Fibroblast of lung (primary cell): ENCODE measurements around the gene PDE3A.

Experiments used
- EZH2 ChIP-seq: IDR thresholded peaks from 2 replicates; pipeline ENCODE4 v1.5.1; 2012; ENCODE audit warnings: low read length, control low read depth, mild to moderate bottlenecking; ENCODE audit errors: missing control alignments
- TF ChIP-seq, protein P1 (sequence below), 2 donors: IDR thresholded peaks in 1 of 2; conservative IDR thresholded peaks in 1 of 2; 1 replicate in 1 of 2; 2 replicates in 1 of 2; pipeline ENCODE4 v1.5.1; 2011 to 2012; ENCODE audit warnings: low read length in 2 of 2, control low read depth in 1 of 2, inconsistent platforms in 1 of 2, low read depth in 1 of 2, mild to moderate bottlenecking in 1 of 2

DNA sequence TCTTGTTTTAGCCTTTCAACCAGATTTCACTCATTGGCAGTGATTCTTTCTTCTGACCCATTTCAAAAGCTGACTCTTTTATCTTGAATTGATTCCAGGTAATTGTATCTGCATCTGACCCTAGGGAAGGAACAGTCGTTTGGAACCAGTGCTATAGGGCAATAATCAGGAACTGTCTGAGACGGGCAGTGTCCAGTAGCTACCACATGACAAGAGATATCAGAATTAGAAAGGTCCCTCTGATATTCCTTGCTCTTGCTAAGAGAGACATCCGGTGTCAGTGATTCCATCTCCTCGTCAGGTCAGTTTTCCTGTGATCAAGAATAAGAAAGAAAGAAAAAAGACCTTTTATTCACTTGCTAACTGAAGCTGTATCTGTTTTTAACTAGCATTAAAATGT is 47.8 kb upstream of the PDE3A start:
- TF ChIP-seq, protein P1, sequence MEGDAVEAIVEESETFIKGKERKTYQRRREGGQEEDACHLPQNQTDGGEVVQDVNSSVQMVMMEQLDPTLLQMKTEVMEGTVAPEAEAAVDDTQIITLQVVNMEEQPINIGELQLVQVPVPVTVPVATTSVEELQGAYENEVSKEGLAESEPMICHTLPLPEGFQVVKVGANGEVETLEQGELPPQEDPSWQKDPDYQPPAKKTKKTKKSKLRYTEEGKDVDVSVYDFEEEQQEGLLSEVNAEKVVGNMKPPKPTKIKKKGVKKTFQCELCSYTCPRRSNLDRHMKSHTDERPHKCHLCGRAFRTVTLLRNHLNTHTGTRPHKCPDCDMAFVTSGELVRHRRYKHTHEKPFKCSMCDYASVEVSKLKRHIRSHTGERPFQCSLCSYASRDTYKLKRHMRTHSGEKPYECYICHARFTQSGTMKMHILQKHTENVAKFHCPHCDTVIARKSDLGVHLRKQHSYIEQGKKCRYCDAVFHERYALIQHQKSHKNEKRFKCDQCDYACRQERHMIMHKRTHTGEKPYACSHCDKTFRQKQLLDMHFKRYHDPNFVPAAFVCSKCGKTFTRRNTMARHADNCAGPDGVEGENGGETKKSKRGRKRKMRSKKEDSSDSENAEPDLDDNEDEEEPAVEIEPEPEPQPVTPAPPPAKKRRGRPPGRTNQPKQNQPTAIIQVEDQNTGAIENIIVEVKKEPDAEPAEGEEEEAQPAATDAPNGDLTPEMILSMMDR (conservative IDR thresholded peaks at IDR 0.05 in 1 of 2, IDR thresholded peaks at IDR 0.05 in 1 of 2; ENCODE audit: low read depth in 1 of 2, low read length in 2 of 2) = no peak
- no peak for TF ChIP-seq EZH2
